ENCODE results near the gene PFKFB2.

The PFKFB2 gene

DNA sequence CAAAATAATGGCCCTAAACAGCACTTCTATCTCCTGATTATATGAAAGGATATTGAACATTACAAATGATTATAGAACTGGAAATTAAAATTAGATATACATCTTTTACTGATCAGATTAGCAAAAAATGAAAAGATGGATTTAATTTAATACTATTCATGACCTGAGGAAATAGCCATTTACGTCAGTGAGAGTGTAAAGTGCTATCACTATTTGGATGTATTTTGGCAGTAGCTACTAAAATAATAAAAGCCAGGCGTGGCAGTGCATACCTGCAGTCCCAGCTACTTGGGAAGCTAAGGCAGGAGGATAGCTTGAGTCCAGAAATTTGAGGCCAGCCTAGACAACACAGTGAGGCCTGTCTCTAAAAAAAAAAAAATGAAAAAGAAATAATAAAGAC, 40.9 kb downstream of the PFKFB2 start:
- no peak for DNase-seq

- DNase-seq, result no peak
Measured at GRCh38 chr1:207097871-207098324, 44.8 kb downstream of the PFKFB2 start.

DNA sequence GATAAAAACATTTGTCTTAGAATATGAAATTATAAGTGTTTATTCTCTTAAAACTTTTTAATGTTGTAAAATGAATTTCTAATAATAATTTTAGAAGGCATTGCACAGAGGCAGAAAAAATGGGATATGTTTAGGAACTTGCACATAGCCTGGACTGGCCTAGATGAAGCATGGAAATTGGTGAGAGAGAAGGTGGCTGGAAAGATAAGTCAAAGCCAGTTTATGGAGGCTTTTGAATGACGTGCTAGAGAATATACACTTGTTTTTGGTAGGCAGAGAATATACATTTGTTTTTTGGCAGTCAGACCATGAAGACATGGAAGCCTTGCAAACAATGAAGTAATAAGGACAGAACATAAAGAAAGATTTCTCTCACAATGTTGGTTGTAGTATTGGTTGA, 48.6 kb downstream of the PFKFB2 start:
- no peak for DNase-seq

DNA sequence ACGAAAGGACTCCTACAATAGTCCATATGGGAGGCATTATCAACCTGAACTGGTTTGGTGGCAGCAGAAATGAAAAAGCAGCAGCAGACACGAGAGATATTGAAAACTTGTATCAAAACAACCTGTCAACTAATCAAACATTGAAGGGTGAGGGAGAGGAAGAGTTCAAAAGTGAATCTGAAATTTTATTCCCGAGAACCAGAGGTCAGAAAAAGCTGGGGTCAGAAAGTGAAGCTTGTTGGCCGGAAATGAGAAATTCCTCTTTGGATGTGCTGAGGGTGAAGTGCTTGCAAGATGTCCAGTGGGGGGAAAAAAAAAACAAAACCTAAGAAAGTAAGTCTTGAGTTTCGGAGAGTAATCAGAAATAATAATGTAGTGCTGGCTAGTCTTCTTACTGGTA, 49.1 kb downstream of the PFKFB2 start:
- no peak for DNase-seq

DNA sequence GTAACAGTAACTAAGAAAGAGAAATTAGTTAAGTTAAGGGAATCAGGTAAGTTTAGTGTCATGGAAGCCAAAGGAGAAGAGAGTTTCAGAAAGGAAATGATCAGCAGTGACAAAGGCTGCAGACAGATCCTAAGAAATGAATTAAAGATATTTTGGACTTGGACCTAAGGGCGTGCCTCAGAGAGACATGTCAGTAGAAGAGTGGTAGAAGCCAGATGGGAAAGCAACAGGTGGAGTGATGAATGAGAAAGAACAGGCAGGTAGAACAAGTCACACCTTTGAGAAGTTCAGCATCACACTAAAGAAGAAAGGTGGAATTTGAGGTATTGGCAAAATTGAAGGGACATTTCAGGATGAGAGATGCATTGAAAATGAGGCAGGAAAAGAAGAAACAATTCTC, 49.6 kb downstream of the PFKFB2 start:
- no peak for DNase-seq

GRCh38 chr1:207103892-207104373, 50.9 kb downstream of the PFKFB2 start, which contains the start of gene C4BPA:
Gene C4BPA, plus strand, starts transcription at chr1:207104233. Its CDS starts 8,793 bp downstream, at chr1:207113026.
- DNase-seq, result no peak

GRCh38 chr1:207109004-207109403, 55.9 kb downstream of the PFKFB2 start:
- no peak for DNase-seq

DNA sequence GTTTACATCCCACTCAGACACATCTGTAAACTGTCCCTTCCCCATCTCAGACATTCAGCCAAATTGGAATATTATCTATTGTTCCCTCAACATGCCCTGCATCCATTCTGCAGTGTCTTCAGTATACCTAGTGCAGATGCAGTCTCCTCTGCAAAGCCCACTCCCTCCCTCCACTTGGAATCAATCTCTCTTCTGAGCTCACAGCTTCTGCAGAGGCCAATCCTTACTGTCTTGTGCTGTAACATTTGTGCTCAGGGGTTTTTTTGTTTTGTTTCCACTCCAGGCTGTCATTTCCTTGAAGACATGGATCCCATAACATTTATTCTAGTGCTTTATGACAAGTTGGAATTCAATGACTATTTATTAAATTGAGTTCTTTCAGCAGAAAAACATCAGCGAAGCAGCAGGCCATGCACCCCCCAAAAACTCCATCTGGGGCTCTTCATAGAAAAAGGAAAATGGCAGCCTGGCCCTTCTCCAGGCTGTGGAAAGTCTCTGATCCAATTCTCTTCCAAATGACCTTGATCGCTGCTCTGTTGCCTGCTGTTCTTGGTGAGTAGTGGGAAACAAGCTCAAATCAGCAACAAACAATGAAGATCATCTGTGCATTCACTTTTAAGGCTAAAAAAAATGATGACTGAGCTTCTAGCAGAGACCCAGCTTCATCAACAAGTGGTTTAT, 59.7 kb downstream of the PFKFB2 start:
- no peak for DNase-seq

GRCh38 chr1:207115269-207115668, 62.2 kb downstream of the PFKFB2 start:
- DNase-seq, result no peak

- DNase-seq, result no peak
Measured at GRCh38 chr1:207124389-207124788, 71.3 kb downstream of the PFKFB2 start.

- DNase-seq, result no peak
Measured at GRCh38 chr1:207128336-207128921, 75.4 kb downstream of the PFKFB2 start.

DNA sequence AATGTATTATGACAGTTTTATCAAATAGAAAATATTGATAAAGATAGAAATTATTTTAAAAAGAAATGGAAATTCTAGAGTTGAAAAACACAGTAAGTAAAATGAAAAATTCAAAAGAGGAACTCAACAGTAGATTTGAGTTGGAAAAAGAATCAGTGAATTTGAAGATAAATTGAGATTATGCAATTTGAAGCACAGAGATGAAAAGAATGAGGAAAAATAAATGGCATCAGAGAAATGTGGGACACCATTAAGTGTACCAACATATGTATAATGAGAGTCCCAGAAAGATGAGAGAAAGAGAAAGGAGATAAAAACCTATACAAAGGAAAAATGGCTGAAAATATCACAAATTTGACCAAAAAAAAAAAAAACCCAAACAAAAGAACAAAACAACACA, 76.0 kb downstream of the PFKFB2 start:
- no peak for DNase-seq
